HuH-7.5 (cell line): ENCODE results near the gene CDNF.
"Not testable (repeated sequence)": the region's sequence is repeated elsewhere in the genome, so short reads cannot be mapped to it uniquely, and the experiment has no call there.

ENCODE experiments used
- DNase-seq: peaks from one replicate; pipeline ENCODE4 v3.0.0; 2011; ENCODE audit warnings: low spot score

Gene CDNF

DNA sequence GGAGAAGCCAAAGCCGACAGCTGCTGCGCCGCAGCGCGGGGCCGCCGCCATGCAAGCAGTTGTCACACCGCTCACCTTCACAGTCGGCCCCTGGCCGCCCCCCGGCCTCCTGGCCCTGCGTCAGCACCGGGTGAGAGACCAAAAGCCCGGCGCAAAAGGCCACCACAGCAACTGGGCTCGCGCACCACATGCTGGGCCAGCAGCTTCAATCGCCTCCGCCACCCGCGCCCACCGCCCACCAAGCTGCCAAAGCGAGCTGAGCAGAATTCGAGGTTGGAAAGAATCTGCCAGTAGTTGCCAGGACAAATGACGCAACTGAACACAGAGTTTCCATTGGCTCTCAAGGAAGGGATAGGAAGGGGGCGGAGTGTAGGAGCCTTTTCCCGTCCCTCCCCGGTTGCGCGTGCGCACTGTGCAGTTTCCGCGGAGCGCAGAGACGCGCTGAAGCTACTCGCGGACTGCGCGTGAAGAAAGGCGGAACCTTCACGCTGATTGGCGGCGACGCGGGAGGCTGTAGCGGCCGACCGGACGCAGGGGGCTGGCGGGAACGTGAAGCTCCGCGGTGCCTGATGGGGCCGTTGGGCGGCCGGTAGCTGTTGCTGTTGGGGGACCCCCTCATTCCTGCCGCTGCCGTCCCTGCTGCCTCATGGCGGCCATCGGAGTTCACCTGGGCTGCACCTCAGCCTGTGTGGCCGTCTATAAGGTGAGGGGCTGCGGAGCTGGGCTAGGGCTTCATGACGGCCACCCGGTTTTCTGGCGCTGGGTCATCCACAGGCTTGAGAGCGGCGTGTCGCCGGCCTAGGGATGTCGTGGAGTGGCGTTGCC lies at the start of gene CDNF, which contains the start of the genes HSPA14 and MSANTD7:
CDNF (minus strand) TSS at position 281 of the 825 bp plus-strand sequence; CDS start at position 190, 91 bp downstream.
HSPA14 (plus strand) TSS at position 550 of the 825 bp plus-strand sequence; CDS start at position 647, 97 bp downstream.
MSANTD7 (plus strand) TSS at position 550 of the 825 bp plus-strand sequence. CDS start 3,979 bp downstream, outside the sequence.
- DNase-seq = peak; percentile 93

- DNase-seq = no peak
Observed at GRCh38 chr10:14884082-14884481, 46.2 kb upstream of the CDNF start.

GRCh38 chr10:14880229-14880628 lies 42.4 kb upstream of the CDNF start:
- no peak for DNase-seq

- peak; percentile 16 for DNase-seq
Observed at GRCh38 chr10:14879928-14880193, 42.0 kb upstream of the CDNF start.

- DNase-seq = peak; percentile 40
Observed at GRCh38 chr10:14879124-14879927, 41.5 kb upstream of the CDNF start.

GRCh38 chr10:14878266-14879123 lies 40.7 kb upstream of the CDNF start, which contains the start of gene SUV39H2:
Gene SUV39H2, plus strand, starts transcription at chr10:14878866. Its CDS starts 23 bp downstream, at chr10:14878889.
- DNase-seq = peak; percentile 95

- no peak for DNase-seq
Observed at GRCh38 chr10:14876764-14877163, 38.9 kb upstream of the CDNF start.

- DNase-seq = no peak
Observed at GRCh38 chr10:14875941-14876340, 38.1 kb upstream of the CDNF start.

DNA sequence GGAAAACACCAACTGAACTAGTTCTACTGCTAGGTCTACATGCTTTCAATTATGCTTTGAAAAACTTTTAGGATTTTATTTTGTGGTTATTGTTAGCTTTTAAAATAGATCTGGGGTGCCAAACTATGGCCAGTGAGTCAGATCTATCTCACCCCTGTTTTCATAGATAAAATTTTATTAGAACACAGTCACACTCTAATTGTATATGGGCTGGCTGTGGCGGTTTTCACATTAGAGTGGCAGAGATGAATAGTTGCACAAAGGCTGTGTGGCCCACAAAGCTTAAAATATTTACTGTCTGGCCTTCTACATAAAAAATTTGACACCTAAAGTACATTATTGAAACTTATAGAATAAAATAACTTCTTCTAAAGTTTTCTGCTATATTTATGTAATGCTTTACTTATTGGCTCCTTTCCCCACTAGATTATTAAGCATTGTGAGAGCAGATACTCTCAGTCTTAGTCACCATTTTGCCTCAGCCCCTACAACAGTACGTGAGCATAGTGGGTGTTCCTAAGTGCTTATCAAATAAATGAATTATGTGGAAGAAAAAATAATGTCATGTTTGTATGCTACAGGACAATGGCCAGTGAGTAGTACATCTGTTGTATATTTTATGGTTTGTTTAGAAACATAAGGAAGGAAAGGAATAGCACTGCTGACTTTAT lies 35.4 kb upstream of the CDNF start:
- DNase-seq = no peak

GRCh38 chr10:14864871-14865270 lies 27.0 kb upstream of the CDNF start:
- DNase-seq = not testable (repeated sequence)

DNA sequence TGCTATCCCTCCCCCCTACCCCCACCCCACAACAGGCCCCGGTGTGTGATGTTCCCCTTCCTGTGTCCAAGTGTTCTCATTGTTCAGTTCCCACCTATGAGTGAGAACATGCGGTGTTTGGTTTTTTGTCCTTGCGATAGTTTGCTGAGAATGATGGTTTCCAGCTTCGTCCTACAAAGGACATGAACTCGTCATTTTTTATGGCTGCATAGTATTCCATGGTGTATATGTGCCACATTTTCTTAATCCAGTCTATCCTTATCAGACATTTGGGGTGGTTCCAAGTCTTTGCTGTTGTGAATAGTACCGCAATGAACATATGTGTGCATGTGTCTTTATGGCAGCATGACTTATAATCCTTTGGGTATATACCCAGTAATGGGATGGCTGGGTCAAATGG lies 26.6 kb upstream of the CDNF start:
- not testable (repeated sequence) for DNase-seq

DNA sequence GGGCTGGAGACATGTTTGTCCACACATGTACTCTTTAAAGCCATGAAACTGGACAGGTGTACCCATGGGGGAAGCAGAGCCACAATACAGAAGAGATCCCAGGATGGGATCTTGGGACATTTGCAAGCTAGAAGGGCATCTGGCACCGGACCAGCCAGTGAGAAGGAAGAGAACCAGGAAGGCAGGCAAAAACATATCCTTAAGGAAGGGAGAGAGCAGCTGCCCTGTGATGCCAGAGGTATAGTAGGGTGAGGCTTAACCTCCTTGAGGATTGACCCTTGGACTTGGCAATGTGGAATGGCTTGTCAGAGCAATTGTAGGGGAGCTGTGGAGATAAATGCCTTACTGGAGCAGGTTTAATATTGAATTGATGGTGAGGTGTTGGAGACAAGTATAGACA lies 23.0 kb upstream of the CDNF start:
- no peak for DNase-seq

- DNase-seq = no peak
Observed at GRCh38 chr10:14859775-14860174, 21.9 kb upstream of the CDNF start.

DNA sequence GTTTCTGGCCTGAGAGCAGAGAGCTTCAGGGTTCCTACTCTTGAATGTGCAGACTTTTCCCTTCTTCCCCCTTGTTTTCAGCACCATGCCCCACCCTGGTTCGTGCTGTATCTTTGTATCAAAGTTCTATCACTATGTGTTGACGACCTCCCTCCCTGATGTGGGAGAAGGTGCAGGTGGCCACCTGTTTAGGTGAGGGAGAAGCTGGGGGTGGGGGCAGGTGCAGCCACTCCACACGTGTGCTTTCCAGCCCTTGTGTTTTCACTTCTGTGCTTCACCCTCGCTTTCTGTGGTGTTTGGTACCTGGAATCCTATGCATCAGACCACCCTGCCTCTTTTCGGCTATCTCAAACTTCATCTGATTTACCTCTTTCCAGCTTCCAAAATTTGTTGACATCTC lies 21.2 kb upstream of the CDNF start:
- no peak for DNase-seq

- no peak for DNase-seq
Observed at GRCh38 chr10:14858338-14858960, 20.6 kb upstream of the CDNF start.

DNA sequence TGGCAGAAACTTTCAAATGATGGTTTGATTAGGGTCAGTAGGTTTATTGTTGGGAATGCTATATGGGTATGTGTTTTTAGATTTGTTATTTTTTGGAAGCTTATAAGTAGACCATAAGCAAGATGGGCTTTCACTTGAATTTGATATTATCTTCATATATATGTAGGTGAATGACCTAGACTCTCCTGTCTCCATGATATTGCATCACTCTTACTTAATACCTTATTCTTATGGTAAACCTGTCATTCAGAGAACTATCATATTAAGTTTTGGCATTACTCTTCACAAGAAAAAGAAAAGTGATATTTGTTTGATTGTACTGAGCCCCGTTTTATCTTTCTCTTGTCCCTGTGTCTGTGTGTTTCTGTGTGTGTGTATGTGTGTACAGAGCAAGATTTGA lies 17.6 kb upstream of the CDNF start:
- no peak for DNase-seq

DNA sequence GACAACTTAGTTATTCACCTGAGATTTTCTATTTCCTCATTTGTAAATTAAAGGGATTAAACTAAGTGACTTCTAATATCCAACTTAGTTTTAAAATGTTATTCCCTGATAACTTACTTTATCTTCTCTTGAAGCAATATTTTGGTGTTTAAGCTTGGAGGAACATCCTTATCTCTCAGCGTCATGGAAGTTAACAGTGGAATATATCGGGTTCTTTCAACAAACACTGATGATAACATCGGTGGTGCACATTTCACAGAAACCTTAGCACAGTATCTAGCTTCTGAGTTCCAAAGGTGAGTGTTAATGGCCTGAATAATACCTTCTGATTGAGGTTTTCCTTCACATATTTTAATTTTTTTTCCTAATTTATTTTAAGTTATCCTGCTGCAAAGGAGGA lies 14.4 kb upstream of the CDNF start:
- no peak for DNase-seq

- DNase-seq = no peak
Observed at GRCh38 chr10:14844948-14845347, 7.1 kb upstream of the CDNF start.

DNA sequence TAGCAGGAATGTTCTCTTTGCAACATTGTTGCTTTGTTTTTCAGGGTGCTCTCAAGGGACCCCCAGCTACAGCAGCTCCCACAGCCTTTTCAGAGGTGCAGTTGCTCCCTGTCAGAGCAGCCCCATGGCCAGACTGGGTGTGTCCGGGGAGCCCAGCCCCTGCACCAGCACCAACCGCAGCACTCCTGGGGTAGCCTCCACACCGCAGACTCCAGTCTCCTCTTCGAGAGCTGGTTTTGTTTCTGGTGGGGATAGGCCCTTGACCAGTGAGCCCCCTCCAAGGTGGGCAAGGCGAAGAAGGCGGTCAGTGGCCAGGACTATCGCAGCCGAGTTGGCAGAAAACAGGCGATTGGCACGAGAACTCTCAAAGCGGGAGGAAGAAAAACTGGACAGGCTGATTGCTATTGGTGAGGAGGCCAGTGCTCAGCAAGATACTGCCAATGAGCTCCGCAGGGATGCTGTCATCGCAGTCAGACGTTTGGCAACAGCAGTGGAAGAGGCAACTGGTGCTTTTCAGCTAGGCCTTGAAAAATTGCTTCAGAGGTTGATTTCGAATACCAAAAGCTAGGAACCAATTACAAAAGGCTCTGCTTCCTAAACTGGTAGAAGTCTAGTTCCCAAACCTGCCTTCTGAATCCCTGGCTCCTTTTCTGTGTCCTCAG lies 5.6 kb upstream of the CDNF start:
- DNase-seq = no peak

- DNase-seq = no peak
Observed at GRCh38 chr10:14840178-14840577, 2.3 kb upstream of the CDNF start.

DNA sequence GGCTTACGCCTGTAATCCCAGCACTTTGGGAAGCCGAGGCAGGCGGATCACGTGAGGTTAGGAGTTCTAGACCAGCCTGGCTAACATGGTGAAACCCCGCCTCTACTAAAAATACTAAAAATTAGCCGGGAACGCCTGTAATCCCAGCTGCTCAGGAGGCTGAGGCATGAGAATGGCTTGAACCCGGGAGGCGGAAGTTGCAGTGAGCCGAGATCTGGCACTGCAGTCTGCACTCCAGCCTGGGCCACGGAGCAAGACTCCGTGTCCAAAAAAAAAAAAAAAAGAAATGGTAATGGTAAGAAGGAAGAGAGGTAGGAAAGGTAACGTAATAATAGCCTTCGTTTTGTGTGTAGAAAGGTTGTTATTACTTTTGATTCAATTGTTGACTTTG lies 1.5 kb upstream of the CDNF start:
- DNase-seq = no peak
